ENCODE data around the gene ADCY9.

Gene ADCY9

GRCh38 chr16:4087099-4087885 is 28.9 kb downstream of the ADCY9 start:
- no peak for TF ChIP-seq CTCF (IDR thresholded peaks at IDR 0.05; ENCODE audit: extremely low read depth, missing control alignments)
- no peak for DNase-seq (ENCODE audit: low spot score)

- TF ChIP-seq CTCF (IDR thresholded peaks at IDR 0.05; ENCODE audit: extremely low read depth, missing control alignments): no peak
- DNase-seq (ENCODE audit: low spot score): no peak
Measured at GRCh38 chr16:4086153-4086552, 30.1 kb downstream of the ADCY9 start.

- DNase-seq (ENCODE audit: low spot score): no peak
- TF ChIP-seq CTCF (IDR thresholded peaks at IDR 0.05; ENCODE audit: extremely low read depth, missing control alignments): no peak
Measured at GRCh38 chr16:4085405-4085970, 30.8 kb downstream of the ADCY9 start.

GRCh38 chr16:4083347-4083870 is 32.8 kb downstream of the ADCY9 start:
- no peak for TF ChIP-seq CTCF (IDR thresholded peaks at IDR 0.05; ENCODE audit: extremely low read depth, missing control alignments)
- DNase-seq (ENCODE audit: low spot score): no peak

- DNase-seq (ENCODE audit: low spot score): no peak
- no peak for TF ChIP-seq CTCF (IDR thresholded peaks at IDR 0.05; ENCODE audit: extremely low read depth, missing control alignments)
Measured at GRCh38 chr16:4082474-4083044, 33.7 kb downstream of the ADCY9 start.

- DNase-seq (ENCODE audit: low spot score): no peak
- no peak for TF ChIP-seq CTCF (IDR thresholded peaks at IDR 0.05; ENCODE audit: extremely low read depth, missing control alignments)
Measured at GRCh38 chr16:4081521-4082021, 34.7 kb downstream of the ADCY9 start.

- DNase-seq (ENCODE audit: low spot score): no peak
- no peak for TF ChIP-seq CTCF (IDR thresholded peaks at IDR 0.05; ENCODE audit: extremely low read depth, missing control alignments)
Measured at GRCh38 chr16:4081047-4081446, 35.2 kb downstream of the ADCY9 start.
